Measurements from ENCODE around the gene RAB11FIP4. TPM values are rescaled to one million over a fixed set of nuclear protein-coding genes. Genes with fewer than 3 reads are reported as not detected.

RAB11FIP4 gene
- polyA plus RNA-seq, 1 of the 3 experiments (the other 2 are of a cell fraction) = 9.4 TPM

DNA sequence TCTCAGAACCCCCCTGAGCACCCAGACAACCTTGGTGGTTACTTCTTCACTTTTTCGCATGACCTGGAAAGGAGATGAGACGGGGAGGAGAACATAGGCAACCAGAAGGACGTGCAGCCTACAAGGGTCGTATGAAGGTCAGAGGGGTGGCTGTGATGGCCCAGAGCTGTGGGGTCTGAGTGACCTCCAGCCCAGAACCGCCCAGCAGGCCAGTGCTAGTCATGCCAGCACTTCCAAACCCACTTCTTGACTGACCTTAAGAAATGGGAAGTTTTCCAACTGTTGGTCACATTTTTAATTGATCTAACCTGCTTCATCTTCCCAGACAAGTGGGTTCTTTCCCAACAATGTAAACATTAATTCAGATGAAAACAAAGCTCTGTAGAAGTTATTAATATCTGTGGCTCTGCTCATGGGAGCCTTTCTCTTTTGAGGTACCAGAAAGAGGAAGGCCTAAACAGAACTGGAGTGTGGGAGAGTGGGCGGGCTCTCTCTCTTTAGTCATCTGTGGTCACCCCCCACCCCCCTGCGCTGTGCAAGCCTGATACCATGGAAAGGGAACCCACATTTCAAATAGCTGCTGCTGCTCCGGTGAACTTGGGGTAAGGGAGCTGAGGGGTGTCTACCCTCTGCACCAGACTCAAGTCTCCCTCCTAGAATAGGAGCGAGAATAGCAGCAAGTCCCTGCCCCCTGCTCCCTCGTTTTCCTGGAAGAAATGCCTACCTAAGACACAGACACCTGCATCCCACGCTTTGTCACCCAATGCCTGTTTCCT is 101.6 kb downstream of the RAB11FIP4 start:
- no peak for DNase-seq
- no peak overlapping the region for H3K27ac ChIP-seq (ENCODE audit: low read depth in 2 of 2, low read length in 1 of 2)
- H3K4me3 ChIP-seq (ENCODE audit: low read depth in 2 of 2, low read length in 1 of 2) = no peak overlapping the region
- no peaks in the 10 kb centered on the region for H3K9me3 ChIP-seq
- no peak overlapping the region for H3K9ac ChIP-seq
- TF ChIP-seq SMC3 (IDR thresholded peaks at IDR 0.05; ENCODE audit: low read depth, low read length) (no peak), NRF1 (IDR thresholded peaks at IDR 0.05; ENCODE audit: low read depth, low read length) (no peak), GATA2 (CRISPR knock-in tag; IDR thresholded peaks at IDR 0.05) (no peak), NFIC (IDR thresholded peaks at IDR 0.05; ENCODE audit: borderline replicate concordance) (no peak), YY1 (IDR thresholded peaks at IDR 0.05; ENCODE audit: low read depth) (no peak), TAF1 (IDR thresholded peaks at IDR 0.05; ENCODE audit: borderline replicate concordance, low read depth, low read length) (no peak), GABPA (IDR thresholded peaks at IDR 0.05; ENCODE audit: low read depth) (no peak), ELF1 (IDR thresholded peaks at IDR 0.05) (no peak), JUND (IDR thresholded peaks at IDR 0.05) (no peak), SIN3A (IDR thresholded peaks at IDR 0.05; ENCODE audit: borderline replicate concordance, low read depth, low read length) (no peak), RFX5 (IDR thresholded peaks at IDR 0.05; ENCODE audit: low read length) (no peak), MEF2A (IDR thresholded peaks at IDR 0.05; ENCODE audit: borderline replicate concordance, low read depth) (no peak), RCOR1 (IDR thresholded peaks at IDR 0.05; ENCODE audit: low read length) (no peak)
- TF ChIP-seq, protein P1, sequence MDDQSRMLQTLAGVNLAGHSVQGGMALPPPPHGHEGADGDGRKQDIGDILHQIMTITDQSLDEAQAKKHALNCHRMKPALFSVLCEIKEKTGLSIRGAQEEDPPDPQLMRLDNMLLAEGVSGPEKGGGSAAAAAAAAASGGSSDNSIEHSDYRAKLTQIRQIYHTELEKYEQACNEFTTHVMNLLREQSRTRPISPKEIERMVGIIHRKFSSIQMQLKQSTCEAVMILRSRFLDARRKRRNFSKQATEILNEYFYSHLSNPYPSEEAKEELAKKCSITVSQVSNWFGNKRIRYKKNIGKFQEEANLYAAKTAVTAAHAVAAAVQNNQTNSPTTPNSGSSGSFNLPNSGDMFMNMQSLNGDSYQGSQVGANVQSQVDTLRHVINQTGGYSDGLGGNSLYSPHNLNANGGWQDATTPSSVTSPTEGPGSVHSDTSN (IDR thresholded peaks at IDR 0.05) = no peak
- peaks cover 0 to 39% of the 10 kb centered on the region in 2 experiments; a peak in 1 of 4 replicates for H3K4me1 ChIP-seq (ENCODE audit: control insufficient read depth in 1 of 2, insufficient read depth in 2 of 2, low read depth in 1 of 2, low read length in 1 of 2)
- no peaks in the 10 kb centered on the region for H4K20me1 ChIP-seq (ENCODE audit: insufficient read depth)
- no peaks in the 10 kb centered on the region for H3K36me3 ChIP-seq (replicated peaks in 1 of 2; ENCODE audit: control insufficient read depth in 1 of 2, insufficient read depth in 2 of 2, low read length in 1 of 2)
- 81% methylated on average over 11 of the region's 11 CpGs for WGBS (ENCODE audit: low lambda C conversion rate)
- CTCF ChIA-PET = interaction anchor here (0.6 to 1.6 kb wide), 5 partner anchors 15 to 104 kb away, joined by 3 to 7 read pairs (median 3); no protein-coding TSS in a partner anchor
- no peaks in the 10 kb centered on the region for H3F3A ChIP-seq (replicated peaks; ENCODE audit: insufficient read depth)
- H3K4me2 ChIP-seq = no peak overlapping the region
- H3K27me3 ChIP-seq (ENCODE audit: insufficient read depth) = peaks cover 5% of the 10 kb centered on the region; the same call in 1 of the 2 replicates
- no peaks in the 10 kb centered on the region for H3K9me2 ChIP-seq
- POLR2A ChIA-PET = interaction anchor here (0.8 kb wide), 1 partner anchor 68 kb away, joined by 3 read pairs; no protein-coding TSS in a partner anchor
- no peak overlapping the region for H2AFZ ChIP-seq (ENCODE audit: low read depth)
- no peaks in the 10 kb centered on the region for H3K79me2 ChIP-seq (ENCODE audit: insufficient read depth)

DNA sequence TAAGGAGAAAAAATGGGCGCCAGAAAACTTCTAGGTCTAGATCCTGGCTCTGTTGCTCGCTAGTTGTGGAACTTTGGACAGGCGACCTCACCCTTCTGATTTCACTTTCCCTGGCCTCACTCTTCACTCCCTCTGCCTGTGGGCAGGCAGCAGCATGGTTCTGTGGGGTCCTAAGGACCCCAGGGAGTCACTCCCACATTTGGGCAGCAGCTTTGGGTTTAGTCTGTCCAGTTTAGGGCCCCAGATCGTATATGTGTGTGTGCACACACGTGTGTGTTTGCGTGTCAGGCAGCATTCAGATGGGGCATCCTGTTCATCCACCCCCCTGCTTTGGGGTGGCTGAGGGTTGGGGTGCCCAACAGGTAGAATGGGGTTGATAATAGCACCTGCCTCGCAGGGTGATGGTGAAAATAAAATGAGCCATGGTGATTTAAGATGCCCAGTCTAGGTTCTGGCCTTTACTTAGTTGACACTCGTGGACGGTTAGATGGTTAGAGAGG is 102.2 kb downstream of the RAB11FIP4 start:
- Histone ChIP-seq H3K4me1 (ENCODE audit: control insufficient read depth in 1 of 2, insufficient read depth in 2 of 2, low read depth in 1 of 2, low read length in 1 of 2) (peaks cover 0 to 36% of the 10 kb centered on the region in 2 experiments; a peak in 1 of 4 replicates), H2AFZ (ENCODE audit: low read depth) (no peak overlapping the region), H3K79me2 (ENCODE audit: insufficient read depth) (no peaks in the 10 kb centered on the region), H4K20me1 (ENCODE audit: insufficient read depth) (no peaks in the 10 kb centered on the region), H3K9me3 (no peaks in the 10 kb centered on the region), H3K9me2 (no peaks in the 10 kb centered on the region), H3K4me2 (no peak overlapping the region), H3K27me3 (ENCODE audit: insufficient read depth) (peaks cover under 1% of the 10 kb centered on the region; the same call in 1 of the 2 replicates), H3K4me3 (ENCODE audit: low read depth in 2 of 2, low read length in 1 of 2) (no peak overlapping the region), H3F3A (replicated peaks; ENCODE audit: insufficient read depth) (no peaks in the 10 kb centered on the region), H3K9ac (no peak overlapping the region), H3K27ac (ENCODE audit: low read depth in 2 of 2, low read length in 1 of 2) (no peak overlapping the region), H3K36me3 (replicated peaks in 1 of 2; ENCODE audit: control insufficient read depth in 1 of 2, insufficient read depth in 2 of 2, low read length in 1 of 2) (no peaks in the 10 kb centered on the region)
- no peak for DNase-seq
- CTCF ChIA-PET = interaction anchor here (1.6 kb wide), 1 partner anchor 105 kb away, joined by 7 read pairs; no protein-coding TSS in a partner anchor
- WGBS (ENCODE audit: low lambda C conversion rate) = 76% methylated on average over 7 of the region's 9 CpGs
- POLR2A ChIA-PET = no interaction called here
- TF ChIP-seq GATA2 (CRISPR knock-in tag; IDR thresholded peaks at IDR 0.05) = no peak
- no peak for TF ChIP-seq RCOR1 (IDR thresholded peaks at IDR 0.05; ENCODE audit: low read length)
- no peak for TF ChIP-seq FOXM1 (IDR thresholded peaks at IDR 0.05; ENCODE audit: low read depth)
- no peak for TF ChIP-seq NRF1 (IDR thresholded peaks at IDR 0.05; ENCODE audit: low read depth, low read length)
- TF ChIP-seq, protein P2, sequence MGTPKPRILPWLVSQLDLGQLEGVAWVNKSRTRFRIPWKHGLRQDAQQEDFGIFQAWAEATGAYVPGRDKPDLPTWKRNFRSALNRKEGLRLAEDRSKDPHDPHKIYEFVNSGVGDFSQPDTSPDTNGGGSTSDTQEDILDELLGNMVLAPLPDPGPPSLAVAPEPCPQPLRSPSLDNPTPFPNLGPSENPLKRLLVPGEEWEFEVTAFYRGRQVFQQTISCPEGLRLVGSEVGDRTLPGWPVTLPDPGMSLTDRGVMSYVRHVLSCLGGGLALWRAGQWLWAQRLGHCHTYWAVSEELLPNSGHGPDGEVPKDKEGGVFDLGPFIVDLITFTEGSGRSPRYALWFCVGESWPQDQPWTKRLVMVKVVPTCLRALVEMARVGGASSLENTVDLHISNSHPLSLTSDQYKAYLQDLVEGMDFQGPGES (IDR thresholded peaks at IDR 0.05; ENCODE audit: low read depth, low read length) = no peak
- no peak for TF ChIP-seq NFIC (IDR thresholded peaks at IDR 0.05; ENCODE audit: borderline replicate concordance)
- TF ChIP-seq, protein P1 (IDR thresholded peaks at IDR 0.05) = no peak
- TF ChIP-seq, protein P3, sequence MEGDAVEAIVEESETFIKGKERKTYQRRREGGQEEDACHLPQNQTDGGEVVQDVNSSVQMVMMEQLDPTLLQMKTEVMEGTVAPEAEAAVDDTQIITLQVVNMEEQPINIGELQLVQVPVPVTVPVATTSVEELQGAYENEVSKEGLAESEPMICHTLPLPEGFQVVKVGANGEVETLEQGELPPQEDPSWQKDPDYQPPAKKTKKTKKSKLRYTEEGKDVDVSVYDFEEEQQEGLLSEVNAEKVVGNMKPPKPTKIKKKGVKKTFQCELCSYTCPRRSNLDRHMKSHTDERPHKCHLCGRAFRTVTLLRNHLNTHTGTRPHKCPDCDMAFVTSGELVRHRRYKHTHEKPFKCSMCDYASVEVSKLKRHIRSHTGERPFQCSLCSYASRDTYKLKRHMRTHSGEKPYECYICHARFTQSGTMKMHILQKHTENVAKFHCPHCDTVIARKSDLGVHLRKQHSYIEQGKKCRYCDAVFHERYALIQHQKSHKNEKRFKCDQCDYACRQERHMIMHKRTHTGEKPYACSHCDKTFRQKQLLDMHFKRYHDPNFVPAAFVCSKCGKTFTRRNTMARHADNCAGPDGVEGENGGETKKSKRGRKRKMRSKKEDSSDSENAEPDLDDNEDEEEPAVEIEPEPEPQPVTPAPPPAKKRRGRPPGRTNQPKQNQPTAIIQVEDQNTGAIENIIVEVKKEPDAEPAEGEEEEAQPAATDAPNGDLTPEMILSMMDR (IDR thresholded peaks at IDR 0.05) = no peak
- no peak for TF ChIP-seq RFX5 (IDR thresholded peaks at IDR 0.05; ENCODE audit: low read length)
- no peak for TF ChIP-seq ELF1 (IDR thresholded peaks at IDR 0.05)
- TF ChIP-seq SMC3 (IDR thresholded peaks at IDR 0.05; ENCODE audit: low read depth, low read length) = no peak
- no peak for TF ChIP-seq SIN3A (IDR thresholded peaks at IDR 0.05; ENCODE audit: borderline replicate concordance, low read depth, low read length)
- TF ChIP-seq RXRA (IDR thresholded peaks at IDR 0.05; ENCODE audit: borderline replicate concordance, low read depth) = no peak
- TF ChIP-seq, protein P4, sequence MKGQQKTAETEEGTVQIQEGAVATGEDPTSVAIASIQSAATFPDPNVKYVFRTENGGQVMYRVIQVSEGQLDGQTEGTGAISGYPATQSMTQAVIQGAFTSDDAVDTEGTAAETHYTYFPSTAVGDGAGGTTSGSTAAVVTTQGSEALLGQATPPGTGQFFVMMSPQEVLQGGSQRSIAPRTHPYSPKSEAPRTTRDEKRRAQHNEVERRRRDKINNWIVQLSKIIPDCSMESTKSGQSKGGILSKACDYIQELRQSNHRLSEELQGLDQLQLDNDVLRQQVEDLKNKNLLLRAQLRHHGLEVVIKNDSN (IDR thresholded peaks at IDR 0.05; ENCODE audit: borderline replicate concordance, low read depth) = no peak
- no peak for TF ChIP-seq POLR2AphosphoS5 (IDR thresholded peaks at IDR 0.05; ENCODE audit: low read depth, low read length)
